GM19023 (cell line): ENCODE results near the gene CDC6.

ENCODE experiments used
- ATAC-seq: cut with Tn5 transposase; IDR thresholded peaks from one replicate; pipeline ENCODE4 v1.9.1; 2021; ENCODE audit warnings: mild to moderate bottlenecking, moderate library complexity; ENCODE audit not compliant: unreplicated experiment

The CDC6 gene

GRCh38 chr17:40350689-40351358, 63.1 kb downstream of the CDC6 start:
- ATAC-seq = no peak

DNA sequence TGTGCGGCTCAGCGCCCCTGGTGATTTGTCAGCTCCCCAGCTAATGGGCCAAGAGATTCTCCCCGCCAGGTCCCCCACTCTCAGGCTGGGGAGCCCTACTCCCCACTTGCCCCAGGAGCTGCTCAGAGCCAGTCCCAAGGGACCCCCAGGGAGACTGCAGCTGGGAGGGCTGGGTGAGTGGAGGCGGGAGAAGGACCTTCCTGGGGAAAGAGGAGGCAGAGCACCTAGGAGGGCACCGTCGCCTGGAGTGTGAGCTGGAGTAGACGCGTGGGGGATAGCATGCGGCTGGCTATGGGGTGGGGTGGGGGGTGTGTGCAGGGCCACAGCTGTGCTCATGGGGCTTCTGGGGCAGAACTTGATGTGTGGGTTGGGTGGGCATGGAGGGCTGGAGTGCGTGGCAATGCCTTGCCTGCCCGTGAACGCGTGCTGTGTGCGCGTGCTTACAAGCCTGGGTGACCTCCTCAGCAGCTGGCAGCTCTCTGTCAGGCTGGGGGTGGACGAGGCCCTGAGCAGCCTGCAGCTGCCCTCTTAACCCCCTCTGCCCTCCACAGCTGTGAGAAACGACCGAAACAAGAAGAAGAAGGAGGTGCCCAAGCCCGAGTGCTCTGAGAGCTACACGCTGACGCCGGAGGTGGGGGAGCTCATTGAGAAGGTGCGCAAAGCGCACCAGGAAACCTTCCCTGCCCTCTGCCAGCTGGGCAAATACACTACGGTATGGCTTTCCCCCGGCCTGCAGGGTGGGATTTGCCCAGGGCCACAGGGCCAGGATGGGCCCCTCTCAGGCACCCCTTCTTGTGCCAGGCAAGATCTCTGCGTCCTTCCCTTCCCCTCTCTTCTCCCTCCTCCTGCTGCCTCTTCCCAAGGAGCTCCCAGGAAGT, 63.9 kb downstream of the CDC6 start:
- no peak for ATAC-seq

DNA sequence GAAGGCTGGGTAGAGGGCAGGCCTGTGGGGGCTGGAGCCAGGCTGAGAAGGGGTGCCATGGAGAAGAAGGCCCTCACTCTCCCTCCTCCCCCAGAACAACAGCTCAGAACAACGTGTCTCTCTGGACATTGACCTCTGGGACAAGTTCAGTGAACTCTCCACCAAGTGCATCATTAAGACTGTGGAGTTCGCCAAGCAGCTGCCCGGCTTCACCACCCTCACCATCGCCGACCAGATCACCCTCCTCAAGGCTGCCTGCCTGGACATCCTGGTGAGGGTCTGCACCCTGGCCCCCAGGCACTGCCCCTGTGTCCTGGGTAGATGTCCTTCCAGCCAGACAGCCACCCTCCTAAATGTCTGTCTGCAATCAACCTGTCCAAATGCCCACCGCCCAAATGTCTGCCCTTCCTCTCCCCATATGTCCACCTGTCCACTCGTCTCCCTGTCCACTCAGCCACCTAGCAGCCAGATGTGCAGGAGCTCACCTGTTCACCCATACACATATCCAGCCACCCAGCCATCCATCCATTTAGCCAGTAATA, 64.6 kb downstream of the CDC6 start:
- ATAC-seq = no peak

GRCh38 chr17:40352779-40353394, 65.2 kb downstream of the CDC6 start:
- no peak for ATAC-seq
